Mucosa of descending colon (tissue), 3 donors: ENCODE data around the gene CKAP4. TPM values are rescaled to one million over a fixed set of nuclear protein-coding genes. Genes with fewer than 3 reads are reported as not detected.

Experiments
- ATAC-seq: fragments of 200-7000 bp; cut with Tn5 transposase; one replicate; pipeline ENCODE4 v1.9.1; 2020; ENCODE audit warnings: mild to moderate bottlenecking, moderate library complexity
- DNase-seq, 3 donors: peaks; one replicate each; pipeline ENCODE4 v3.0.0-alpha.2; 2020
- H3K36me3 ChIP-seq: fragments of 200-600 bp; one replicate; pipeline ENCODE4 v1.8.0; 2021; ENCODE audit warnings: low read depth, mild to moderate bottlenecking
- H3K4me1 ChIP-seq: fragments of 200-600 bp; one replicate; pipeline ENCODE4 v1.8.0; 2021; ENCODE audit warnings: low read depth, mild to moderate bottlenecking
- H3K4me3 ChIP-seq: fragments of 200-600 bp; one replicate; pipeline ENCODE4 v1.8.0; 2021; ENCODE audit warnings: mild to moderate bottlenecking
- H3K9me3 ChIP-seq: fragments of 200-600 bp; one replicate; pipeline ENCODE4 v1.8.0; 2021; ENCODE audit warnings: mild to moderate bottlenecking
- intact Hi-C, 2 donors: fragments of 100-400 bp; cut with DNase I in 1 of 2; cut with micrococcal nuclease in 1 of 2; formaldehyde crosslinking; loops; one replicate each; pipeline versions ENCODE4 v1.11.0 to v1.11.1; 2022; cut with DNase I, micrococcal nuclease
- total RNA-seq, 3 donors: library from RNA; stranded (reverse); fragmentation: NEBNext Ultra II Directional in 2 of 3; extraction: Animal tissue kit (Norgen Biotek cat#: 25700) in 2 of 3; gene quantifications; one replicate each; pipeline versions ENCODE4 v1.2.1 to v1.2.4, GENCODE V29; 2021 to 2023
- TF ChIP-seq, protein P1 (sequence below): fragments of 200-600 bp; IDR thresholded peaks from one replicate; pipeline ENCODE4 v1.8.0; 2022; ENCODE audit warnings: antibody characterized with exemption, mild to moderate bottlenecking
- donor health status: DM: no; HTN: no; CAD: no; lungs with moderate emphysema.
- donor health status: DM: no; HTN: no; CAD: no.
- donor health status: DM: no; HTN: yes; CAD: no.

CKAP4 gene
- total RNA-seq, 3 donors from 2014 or later: 40.6 to 103 (median 46.8) TPM

DNA sequence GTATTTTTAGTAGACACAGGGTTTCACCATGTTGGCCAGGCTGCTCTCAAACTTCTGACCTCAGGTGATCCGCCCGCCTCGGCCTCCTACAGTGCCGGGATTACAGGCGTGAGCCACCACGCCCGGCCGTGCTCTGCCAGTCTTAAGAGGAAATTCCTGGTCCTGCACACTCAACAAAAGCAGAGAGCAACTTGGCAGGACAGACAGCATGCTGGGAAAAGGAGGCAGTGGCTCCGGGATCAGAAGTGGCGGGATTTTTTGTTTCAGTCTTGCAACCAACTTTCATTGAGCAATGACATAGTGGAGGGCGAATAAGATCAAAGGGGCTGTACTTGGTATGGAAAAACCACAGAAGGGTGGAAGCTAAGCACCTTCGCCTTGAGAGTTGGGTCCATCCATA, 2.1 kb downstream of the CKAP4 start:
- Histone ChIP-seq H3K4me3 (no peak overlapping the region), H3K4me1 (peaks cover 33% of the 10 kb centered on the region), H3K9me3 (no peaks in the 10 kb centered on the region), H3K36me3 (no peaks in the 10 kb centered on the region)
- peak; percentile 68 for ATAC-seq
- TF ChIP-seq, protein P1, sequence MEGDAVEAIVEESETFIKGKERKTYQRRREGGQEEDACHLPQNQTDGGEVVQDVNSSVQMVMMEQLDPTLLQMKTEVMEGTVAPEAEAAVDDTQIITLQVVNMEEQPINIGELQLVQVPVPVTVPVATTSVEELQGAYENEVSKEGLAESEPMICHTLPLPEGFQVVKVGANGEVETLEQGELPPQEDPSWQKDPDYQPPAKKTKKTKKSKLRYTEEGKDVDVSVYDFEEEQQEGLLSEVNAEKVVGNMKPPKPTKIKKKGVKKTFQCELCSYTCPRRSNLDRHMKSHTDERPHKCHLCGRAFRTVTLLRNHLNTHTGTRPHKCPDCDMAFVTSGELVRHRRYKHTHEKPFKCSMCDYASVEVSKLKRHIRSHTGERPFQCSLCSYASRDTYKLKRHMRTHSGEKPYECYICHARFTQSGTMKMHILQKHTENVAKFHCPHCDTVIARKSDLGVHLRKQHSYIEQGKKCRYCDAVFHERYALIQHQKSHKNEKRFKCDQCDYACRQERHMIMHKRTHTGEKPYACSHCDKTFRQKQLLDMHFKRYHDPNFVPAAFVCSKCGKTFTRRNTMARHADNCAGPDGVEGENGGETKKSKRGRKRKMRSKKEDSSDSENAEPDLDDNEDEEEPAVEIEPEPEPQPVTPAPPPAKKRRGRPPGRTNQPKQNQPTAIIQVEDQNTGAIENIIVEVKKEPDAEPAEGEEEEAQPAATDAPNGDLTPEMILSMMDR: no peak
- peak; percentile 85 to 88 (median 86) for DNase-seq
- intact Hi-C loops: no loop called here

DNA sequence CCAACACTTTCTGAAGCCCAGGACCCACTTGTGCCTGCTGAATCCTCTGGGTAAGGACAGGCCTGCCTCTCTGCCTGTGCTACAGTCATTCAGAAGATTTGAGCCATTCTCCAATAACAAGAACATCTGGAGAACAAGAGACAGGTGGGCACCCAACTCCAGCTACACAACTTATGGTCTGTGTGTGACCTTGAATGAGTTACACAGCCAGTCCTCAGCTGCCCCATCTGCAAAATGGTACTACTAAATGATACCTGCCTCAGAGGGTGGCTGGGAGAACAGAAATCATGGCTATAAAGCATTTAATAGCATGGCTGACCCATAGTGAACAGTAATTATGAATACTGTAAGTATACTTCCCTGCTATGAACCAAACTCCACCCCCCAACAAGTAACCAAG, 4.2 kb downstream of the CKAP4 start:
- DNase-seq (no peak), ATAC-seq (no peak)
- no peaks in the 10 kb centered on the region for H3K9me3 ChIP-seq
- TF ChIP-seq, protein P1: no peak
- H3K4me1 ChIP-seq: peaks cover 29% of the 10 kb centered on the region
- peaks cover 6% of the 10 kb centered on the region for H3K36me3 ChIP-seq
- intact Hi-C loops: no loop called here
- no peak overlapping the region for H3K4me3 ChIP-seq

DNA sequence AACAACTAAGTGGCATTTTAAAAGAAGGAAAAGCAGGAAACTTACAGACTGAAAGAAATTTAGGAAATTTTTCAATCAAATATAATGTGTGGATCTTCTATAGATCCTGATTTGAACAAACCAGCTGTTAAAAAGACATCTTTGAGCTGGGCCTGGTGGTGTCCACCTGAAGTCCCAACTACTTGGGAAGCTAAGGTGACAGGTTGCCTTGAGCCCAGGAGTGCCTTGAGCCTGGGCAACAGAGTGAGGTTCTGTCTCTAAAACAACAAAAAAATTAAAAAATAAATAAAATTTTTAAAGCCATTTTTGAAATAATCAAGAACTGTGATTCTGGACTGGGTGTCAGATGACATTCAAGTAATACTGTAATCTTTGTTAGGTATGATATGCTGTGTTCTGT, 7.0 kb downstream of the CKAP4 start:
- Histone ChIP-seq H3K36me3 (peaks cover 6% of the 10 kb centered on the region), H3K4me1 (peaks cover 19% of the 10 kb centered on the region), H3K4me3 (no peak overlapping the region), H3K9me3 (no peaks in the 10 kb centered on the region)
- DNase-seq: no peak
- TF ChIP-seq, protein P1: no peak
- intact Hi-C loops: no loop called here
- no peak for ATAC-seq

DNA sequence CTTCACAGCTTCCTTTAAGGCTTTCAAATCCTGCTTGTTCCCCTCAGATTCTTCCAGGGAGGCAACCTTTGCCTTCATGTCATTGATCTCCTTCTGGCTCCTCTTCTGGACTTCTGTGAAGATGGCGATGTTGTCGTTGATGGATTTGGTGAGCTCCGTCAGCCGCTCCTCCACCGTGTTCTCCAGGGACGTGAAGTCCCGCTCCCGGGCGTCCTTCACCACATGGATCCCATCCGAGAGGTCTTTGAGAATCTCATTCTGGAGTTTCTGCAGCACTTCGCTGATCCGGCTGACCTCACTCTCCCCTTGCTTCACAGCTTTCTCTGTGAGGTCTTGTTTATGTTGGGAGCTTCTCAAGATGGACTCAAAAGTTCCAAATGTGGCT, 7.9 kb downstream of the CKAP4 start:
- DNase-seq: no peak
- TF ChIP-seq, protein P1: no peak
- peaks cover 6% of the 10 kb centered on the region for H3K36me3 ChIP-seq
- peaks cover 11% of the 10 kb centered on the region for H3K4me1 ChIP-seq
- no peaks in the 10 kb centered on the region for H3K9me3 ChIP-seq
- intact Hi-C loops: no loop called here
- no peak overlapping the region for H3K4me3 ChIP-seq
- no peak for ATAC-seq

DNA sequence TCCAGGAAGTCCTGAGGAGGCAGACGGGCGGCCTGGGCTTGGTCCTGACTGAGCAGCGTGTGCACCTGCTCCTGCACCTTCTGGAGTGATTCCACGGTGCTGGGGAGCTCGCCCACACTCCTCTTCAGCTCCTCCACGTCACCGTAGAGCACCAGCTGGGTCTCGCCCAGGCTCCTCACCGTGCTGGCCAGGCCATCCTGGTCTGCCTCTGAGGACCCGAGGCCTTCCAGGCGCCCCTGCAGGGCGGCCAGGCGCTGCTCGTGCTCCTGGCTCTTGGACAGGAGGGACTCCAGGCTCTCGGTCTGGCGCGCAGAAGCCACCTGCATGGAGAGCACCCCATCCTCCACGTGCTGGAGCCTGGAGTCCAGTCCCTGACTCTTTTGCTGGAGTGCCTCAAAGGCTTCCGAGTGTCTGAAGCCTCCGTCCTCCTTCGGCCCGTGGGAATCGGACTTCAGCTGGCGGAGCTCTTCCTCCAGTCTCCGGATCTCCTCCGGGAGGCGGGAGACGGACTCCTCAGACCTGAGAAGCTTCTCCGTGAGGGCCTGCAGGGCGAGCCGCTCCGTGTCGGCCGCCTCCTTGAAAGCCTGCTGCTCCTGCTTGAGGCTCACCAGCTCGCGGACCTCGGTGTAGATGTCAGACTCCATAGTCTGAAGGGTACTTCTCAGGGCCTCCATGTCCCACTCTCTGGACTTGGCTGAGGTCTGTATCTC, 8.4 kb downstream of the CKAP4 start:
- intact Hi-C loops: no loop called here
- DNase-seq (no peak), ATAC-seq (no peak)
- H3K4me3 ChIP-seq: no peak overlapping the region
- H3K36me3 ChIP-seq: peaks cover 6% of the 10 kb centered on the region
- no peaks in the 10 kb centered on the region for H3K9me3 ChIP-seq
- TF ChIP-seq, protein P1: no peak
- peaks cover 5% of the 10 kb centered on the region for H3K4me1 ChIP-seq
